ENCODE measurements around the gene CLK2. TPM values are rescaled to one million over a fixed set of nuclear protein-coding genes. Genes with fewer than 3 reads are reported as not detected.

Gene CLK2
- total and polyA plus RNA-seq, 9 of the 15 experiments (the other 6 are each of a cell fraction or from before 2014, with no cell fraction given): 13.5 to 81.4 (median 39.6) TPM

DNA sequence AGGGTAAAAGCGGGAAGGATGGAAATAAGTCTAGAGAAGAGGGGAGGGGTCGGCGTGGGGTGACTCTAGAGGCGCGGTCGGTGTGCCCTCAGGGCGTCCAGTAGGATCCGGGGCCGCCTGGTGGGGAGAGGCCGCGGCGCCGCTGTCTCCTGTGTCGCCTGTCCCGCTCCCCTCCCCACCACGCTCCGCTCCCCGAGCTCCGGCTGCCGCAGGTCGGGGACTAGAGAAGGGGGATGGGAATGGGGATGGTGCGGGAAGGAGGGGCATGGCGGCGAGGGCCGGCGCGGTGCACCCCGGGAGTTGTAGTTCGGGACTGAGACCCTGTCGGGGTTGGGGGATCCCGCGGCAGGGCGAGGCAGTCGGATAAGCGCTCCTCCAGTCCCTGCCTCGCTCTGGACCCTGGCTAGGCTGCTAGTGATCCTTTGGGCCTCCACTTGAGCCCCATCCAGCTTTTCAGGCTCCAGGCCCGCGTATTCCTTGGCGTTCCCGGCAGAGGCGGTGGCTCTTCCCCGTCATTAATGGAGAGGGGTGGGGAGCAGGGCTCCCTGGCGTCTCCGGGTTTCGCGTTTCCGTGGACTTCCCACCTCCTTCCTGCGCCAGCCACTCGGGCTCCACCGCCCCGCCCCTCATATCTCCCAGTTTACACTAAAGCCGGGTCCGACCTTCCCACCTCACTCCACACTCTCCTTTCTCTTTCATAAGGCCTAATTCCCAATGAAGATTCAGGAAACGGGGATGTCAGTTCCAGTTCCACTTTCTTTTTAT is 17.9 kb downstream of the CLK2 start, which contains the start of gene ENTREP3 (continued):
- TF ChIP-seq, protein P1, sequence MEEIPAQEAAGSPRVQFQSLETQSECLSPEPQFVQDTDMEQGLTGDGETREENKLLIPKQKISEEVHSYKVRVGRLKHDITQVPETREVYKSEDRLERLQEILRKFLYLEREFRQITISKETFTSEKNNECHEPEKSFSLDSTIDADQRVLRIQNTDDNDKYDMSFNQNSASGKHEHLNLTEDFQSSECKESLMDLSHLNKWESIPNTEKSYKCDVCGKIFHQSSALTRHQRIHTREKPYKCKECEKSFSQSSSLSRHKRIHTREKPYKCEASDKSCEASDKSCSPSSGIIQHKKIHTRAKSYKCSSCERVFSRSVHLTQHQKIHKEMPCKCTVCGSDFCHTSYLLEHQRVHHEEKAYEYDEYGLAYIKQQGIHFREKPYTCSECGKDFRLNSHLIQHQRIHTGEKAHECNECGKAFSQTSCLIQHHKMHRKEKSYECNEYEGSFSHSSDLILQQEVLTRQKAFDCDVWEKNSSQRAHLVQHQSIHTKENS (CRISPR knock-in tag; IDR thresholded peaks at IDR 0.05): no peak
- no peak for TF ChIP-seq ZZZ3 (IDR thresholded peaks at IDR 0.05)
- no peak for TF ChIP-seq ARNT (IDR thresholded peaks at IDR 0.05)
- TF ChIP-seq ADNP (tag; IDR thresholded peaks at IDR 0.05): no peak
- TF ChIP-seq, protein P2, sequence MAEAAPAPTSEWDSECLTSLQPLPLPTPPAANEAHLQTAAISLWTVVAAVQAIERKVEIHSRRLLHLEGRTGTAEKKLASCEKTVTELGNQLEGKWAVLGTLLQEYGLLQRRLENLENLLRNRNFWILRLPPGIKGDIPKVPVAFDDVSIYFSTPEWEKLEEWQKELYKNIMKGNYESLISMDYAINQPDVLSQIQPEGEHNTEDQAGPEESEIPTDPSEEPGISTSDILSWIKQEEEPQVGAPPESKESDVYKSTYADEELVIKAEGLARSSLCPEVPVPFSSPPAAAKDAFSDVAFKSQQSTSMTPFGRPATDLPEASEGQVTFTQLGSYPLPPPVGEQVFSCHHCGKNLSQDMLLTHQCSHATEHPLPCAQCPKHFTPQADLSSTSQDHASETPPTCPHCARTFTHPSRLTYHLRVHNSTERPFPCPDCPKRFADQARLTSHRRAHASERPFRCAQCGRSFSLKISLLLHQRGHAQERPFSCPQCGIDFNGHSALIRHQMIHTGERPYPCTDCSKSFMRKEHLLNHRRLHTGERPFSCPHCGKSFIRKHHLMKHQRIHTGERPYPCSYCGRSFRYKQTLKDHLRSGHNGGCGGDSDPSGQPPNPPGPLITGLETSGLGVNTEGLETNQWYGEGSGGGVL (CRISPR knock-in tag; IDR thresholded peaks at IDR 0.05): no peak
- no peak for TF ChIP-seq BRD9 (IDR thresholded peaks at IDR 0.05; ENCODE audit: low read depth, partially characterized antibody)
- peak; percentile 75 for TF ChIP-seq EP400 (IDR thresholded peaks at IDR 0.05)
- no peak for TF ChIP-seq HIVEP1 (CRISPR knock-in tag; IDR thresholded peaks at IDR 0.05)
- TF ChIP-seq ZNF324 (CRISPR knock-in tag; IDR thresholded peaks at IDR 0.05): no peak
- TF ChIP-seq CBX5 (IDR thresholded peaks at IDR 0.05; ENCODE audit: borderline replicate concordance, low read depth): no peak
- no peak for TF ChIP-seq BDP1 (IDR thresholded peaks at IDR 0.05; ENCODE audit: insufficient read depth, insufficient read length)
- TF ChIP-seq PYGO2 (tag; IDR thresholded peaks at IDR 0.05): no peak
- TF ChIP-seq MEF2D (tag; conservative IDR thresholded peaks at IDR 0.05; ENCODE audit: low read depth): no peak
- no peak for TF ChIP-seq THRAP3 (IDR thresholded peaks at IDR 0.05; ENCODE audit: borderline replicate concordance)
- TF ChIP-seq, protein P3, sequence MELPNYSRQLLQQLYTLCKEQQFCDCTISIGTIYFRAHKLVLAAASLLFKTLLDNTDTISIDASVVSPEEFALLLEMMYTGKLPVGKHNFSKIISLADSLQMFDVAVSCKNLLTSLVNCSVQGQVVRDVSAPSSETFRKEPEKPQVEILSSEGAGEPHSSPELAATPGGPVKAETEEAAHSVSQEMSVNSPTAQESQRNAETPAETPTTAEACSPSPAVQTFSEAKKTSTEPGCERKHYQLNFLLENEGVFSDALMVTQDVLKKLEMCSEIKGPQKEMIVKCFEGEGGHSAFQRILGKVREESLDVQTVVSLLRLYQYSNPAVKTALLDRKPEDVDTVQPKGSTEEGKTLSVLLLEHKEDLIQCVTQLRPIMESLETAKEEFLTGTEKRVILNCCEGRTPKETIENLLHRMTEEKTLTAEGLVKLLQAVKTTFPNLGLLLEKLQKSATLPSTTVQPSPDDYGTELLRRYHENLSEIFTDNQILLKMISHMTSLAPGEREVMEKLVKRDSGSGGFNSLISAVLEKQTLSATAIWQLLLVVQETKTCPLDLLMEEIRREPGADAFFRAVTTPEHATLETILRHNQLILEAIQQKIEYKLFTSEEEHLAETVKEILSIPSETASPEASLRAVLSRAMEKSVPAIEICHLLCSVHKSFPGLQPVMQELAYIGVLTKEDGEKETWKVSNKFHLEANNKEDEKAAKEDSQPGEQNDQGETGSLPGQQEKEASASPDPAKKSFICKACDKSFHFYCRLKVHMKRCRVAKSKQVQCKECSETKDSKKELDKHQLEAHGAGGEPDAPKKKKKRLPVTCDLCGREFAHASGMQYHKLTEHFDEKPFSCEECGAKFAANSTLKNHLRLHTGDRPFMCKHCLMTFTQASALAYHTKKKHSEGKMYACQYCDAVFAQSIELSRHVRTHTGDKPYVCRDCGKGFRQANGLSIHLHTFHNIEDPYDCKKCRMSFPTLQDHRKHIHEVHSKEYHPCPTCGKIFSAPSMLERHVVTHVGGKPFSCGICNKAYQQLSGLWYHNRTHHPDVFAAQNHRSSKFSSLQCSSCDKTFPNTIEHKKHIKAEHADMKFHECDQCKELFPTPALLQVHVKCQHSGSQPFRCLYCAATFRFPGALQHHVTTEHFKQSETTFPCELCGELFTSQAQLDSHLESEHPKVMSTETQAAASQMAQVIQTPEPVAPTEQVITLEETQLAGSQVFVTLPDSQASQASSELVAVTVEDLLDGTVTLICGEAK (IDR thresholded peaks at IDR 0.05): peak; percentile 49; the same call in 1 of the 2 replicates
- TF ChIP-seq, protein P3 (CRISPR knock-in tag; IDR thresholded peaks at IDR 0.05): no peak
- TF ChIP-seq NFE2 (IDR thresholded peaks at IDR 0.05; ENCODE audit: low read depth): no peak
- no peak for TF ChIP-seq ZNF408 (CRISPR knock-in tag; IDR thresholded peaks at IDR 0.05; ENCODE audit: low read depth)
